Erythroblast (primary cell): Measurements from ENCODE around the gene MSI2.

Experiments
- GATA1 ChIP-seq: IDR thresholded peaks from 2 replicates; pipeline ENCODE4 v1.6.1; 2011; ENCODE audit warnings: low read depth, mild to moderate bottlenecking, control low read depth, low read length, moderate library complexity
- POLR2A ChIP-seq: IDR thresholded peaks from 2 replicates; pipeline ENCODE4 v1.6.1; 2011; ENCODE audit warnings: mild to moderate bottlenecking, low read length

DNA sequence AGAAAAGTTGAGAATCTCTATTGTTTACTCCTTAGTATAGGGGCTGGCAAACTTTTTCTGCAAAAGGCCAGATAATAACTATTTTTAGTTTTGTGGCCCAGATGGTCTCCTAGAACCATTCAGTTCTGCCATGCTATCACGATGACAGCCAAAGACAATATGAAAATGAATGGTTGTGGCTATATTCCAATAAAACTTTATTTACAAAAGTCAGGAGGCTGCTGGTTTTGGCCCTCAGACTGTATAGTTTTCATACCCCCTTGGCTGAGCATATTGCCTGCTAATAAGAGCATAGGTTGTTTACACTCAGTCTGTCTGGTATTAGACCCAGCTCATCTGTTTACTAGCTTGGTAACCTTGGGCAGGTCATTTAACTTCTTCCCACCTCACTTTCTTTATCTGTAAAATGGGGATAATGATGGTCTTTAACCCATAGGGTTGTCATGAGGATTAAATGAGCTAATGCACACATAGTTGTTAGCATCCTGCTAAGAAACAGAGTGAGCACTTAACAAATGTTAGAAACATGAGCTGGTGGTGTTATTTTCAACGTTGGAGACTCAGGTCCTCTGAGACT lies 156.3 kb downstream of the MSI2 start:
- no peak for TF ChIP-seq POLR2A
- TF ChIP-seq GATA1, result no peak
